Fibroblast of skin of back (primary cell): ENCODE measurements around the gene BMP5.

Source experiments
- DNase-seq: peaks from one replicate; pipeline ENCODE4 v3.0.0-alpha.2; 2013

BMP5 gene

DNA sequence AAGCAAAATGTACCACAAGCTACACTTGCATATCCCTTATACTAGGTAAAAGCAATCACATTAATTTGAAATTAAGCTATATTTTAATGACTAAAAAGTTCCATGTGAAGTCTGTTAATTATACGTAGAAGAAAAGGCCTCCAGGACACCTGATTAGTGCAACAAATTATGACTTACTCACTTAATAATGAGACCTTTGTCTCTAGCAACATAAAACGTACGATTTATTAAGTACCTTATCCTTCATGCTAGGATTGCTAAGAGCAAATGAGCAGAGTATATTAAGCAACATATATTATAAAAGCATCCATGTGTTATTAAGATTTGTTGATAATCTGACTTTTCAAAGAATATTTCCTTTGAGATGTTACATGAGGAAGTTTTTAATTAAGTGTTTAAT lies 2.5 kb downstream of the BMP5 start:
- no peak for DNase-seq

- no peak for DNase-seq
These were observed 5.1 kb downstream of the BMP5 start for GRCh38 chr6:55870181-55870813.

DNA sequence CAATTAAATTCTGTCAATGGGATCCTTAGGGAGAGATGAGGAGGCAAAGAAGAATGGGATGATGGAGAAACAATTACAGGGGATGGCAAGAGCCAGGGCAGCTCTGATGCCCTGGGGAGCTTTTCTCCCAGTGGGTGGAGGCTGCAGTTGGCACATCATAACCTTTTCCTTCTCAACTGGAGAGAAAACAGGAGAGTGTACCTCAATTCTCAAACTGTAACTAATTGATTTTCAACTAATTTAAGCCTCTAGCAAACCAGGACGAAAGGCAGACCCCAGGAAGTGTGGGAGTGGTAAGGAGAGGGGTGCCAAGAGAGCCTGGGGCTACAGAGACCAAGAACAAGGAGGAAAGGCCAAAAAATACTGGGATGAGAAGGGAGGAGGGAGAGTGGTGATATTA lies 5.7 kb downstream of the BMP5 start:
- DNase-seq, result no peak

GRCh38 chr6:55868771-55869479 lies 6.5 kb downstream of the BMP5 start:
- no peak for DNase-seq

DNA sequence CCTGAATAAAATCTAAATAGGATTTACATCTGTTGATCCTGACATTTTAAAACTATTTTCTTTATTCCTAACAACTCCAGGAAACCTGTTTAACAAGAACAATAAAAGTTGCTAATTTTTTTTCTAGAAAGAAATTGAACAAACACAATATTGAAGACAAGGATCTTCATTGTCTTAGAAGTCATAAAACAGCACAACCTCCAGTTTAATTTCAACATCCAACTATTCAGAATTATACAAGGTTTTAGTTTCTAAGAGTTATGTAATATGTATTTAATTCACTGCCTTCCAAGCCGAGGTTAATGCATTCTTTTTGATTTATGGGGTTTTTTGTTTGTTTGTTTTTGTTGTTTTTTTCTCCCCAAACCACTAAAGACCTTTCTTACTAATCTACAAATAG lies 7.2 kb downstream of the BMP5 start:
- DNase-seq, result no peak

DNA sequence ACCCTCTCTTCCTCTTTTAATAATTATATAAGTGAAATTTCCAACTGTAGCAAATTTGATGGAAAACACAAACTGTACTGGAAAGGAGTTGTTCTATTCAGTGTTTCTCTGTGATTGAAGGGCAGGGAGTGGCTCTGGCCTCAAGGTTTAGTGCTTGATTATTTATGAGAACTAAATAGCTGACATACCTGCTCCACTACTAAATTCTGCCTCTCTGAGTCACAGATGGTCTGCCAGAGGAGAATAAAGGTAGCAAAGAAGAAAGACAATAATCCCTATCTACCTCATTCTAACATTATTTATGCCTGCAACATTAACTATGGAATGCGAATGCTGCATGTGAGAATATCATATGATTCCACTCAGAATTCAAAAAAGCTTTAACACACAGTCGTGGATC lies 9.3 kb downstream of the BMP5 start:
- DNase-seq, result no peak

- DNase-seq, result no peak
These were observed 22.1 kb downstream of the BMP5 start for GRCh38 chr6:55853008-55854001.

GRCh38 chr6:55841341-55841740 lies 34.0 kb downstream of the BMP5 start:
- no peak for DNase-seq

DNA sequence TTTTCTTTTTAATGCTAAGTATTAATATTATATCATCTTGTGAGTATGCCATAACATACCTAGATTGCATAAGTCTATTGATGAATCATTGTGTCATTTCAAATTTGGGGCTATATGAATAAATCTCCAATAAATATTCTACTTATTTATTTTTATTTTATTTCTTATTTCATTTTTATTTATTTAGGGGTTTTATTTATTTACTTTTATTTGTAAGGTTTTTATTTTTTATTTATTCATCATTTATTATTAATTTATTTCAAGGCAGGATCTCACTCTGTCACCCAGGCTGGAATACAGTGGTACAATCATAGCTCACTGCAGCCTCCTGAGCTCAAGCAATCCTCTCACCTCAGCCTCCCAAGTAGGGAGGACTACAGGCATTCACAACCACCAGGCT lies 36.3 kb downstream of the BMP5 start:
- DNase-seq, result no peak

- no peak for DNase-seq
These were observed 38.4 kb downstream of the BMP5 start for GRCh38 chr6:55836945-55837344.

DNA sequence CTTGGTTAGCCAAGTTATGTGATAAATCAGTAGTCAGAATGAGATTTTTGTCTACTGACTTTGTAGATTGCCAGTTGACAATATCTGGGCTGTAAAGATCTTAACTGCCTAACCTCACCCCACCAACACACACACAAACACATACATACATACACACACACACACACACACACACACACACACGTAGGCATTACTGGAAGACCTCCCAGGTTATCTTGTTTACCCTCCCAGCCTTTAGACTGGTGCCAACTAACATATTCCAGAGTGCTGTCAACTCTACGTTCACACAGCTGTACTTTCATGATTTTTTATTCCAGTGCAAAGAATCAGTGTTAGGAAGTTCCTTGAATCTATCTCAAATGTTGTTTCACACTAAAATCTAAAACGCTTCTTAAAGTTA lies 38.9 kb downstream of the BMP5 start:
- no peak for DNase-seq

DNA sequence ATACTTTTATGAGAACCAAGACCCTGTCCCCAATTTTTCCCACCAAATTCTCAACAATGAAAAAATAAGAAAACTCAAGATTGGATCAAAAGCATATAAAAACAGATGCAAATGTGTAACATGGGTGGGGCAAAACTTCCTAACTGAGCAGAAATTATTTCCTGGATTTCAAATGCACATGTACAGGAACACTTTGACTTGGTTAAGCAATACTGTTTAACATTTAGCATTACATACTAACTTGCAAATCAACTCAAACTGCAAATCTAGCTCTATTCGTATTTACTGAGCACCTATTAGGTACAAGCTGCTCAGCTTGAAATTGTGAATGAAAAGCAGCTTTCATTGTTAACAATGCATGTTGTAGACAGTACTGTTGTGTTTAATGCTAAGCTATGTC lies 40.2 kb downstream of the BMP5 start:
- DNase-seq, result no peak

- DNase-seq, result no peak
These were observed 42.1 kb downstream of the BMP5 start for GRCh38 chr6:55833284-55833683.

DNA sequence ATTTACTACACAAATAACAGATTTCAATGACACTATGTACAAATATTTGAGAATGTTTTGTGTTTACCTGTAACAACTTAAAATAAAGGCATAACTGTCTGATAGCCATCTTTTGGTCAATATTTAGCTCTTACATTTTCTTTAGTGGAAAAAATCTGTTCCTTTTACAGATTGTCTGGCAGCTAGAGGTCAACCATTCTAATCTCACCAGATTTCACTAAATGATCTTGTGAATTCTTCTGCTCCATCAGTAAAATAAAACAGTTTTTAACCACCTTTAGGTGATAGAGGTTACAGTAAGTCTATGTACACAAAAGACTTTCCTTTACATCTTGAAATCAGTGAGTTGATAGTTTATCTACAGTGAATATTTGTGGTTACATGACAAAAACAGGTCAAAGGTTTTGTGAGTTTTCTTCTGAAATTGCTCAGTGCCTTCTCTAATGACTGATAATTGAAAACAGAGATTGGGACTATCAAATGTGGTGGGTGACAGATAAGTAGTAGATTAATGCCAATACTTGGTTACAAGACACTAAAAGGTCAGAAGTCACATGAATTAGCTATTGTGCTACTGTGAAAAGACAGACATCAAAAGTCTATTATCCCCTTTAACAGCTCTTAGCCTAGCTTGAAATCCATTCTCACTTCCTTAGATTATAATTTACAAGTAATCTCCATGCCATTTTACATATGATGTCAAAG lies 47.4 kb downstream of the BMP5 start:
- DNase-seq, result no peak

- DNase-seq, result no peak
These were observed 48.4 kb downstream of the BMP5 start for GRCh38 chr6:55826941-55827340.

- DNase-seq, result peak; percentile 47
These were observed 49.9 kb downstream of the BMP5 start for GRCh38 chr6:55825402-55826051.

DNA sequence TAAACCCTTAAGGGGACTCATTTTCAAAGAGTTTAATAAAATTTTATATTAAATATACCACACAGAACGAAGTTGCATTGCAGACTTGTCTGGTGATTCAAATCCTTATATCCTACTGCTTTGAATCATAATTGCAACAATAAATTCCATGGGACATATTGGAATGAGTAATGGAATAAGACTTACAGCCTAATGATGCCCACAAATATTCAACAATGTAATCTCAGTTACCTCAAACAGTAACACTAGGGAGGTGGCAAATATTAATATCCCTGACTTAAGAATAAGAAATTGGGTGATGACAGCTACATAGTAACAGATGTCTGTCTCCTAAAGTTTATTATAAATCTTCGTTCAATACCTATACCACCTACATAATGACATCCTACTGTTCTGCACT lies 52.6 kb downstream of the BMP5 start:
- DNase-seq, result peak; percentile 46

DNA sequence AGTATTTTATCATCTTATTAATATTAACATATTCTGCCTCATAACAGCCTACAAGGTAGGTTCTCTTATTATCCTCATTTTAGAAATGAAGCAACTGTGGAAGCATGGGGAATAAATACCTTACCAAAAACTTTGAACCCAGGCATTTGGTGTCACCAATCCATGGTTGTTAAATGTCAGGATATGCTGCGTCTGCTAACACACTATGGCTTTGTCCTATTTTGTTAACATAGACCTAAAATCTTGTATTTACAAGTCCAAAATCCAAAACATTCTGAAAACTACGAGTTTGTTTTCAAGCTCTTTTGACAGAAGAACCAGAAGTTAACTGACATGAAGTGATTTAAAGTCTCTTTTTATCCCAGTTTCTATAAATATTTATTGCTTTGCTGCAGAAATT lies 53.4 kb downstream of the BMP5 start:
- no peak for DNase-seq

DNA sequence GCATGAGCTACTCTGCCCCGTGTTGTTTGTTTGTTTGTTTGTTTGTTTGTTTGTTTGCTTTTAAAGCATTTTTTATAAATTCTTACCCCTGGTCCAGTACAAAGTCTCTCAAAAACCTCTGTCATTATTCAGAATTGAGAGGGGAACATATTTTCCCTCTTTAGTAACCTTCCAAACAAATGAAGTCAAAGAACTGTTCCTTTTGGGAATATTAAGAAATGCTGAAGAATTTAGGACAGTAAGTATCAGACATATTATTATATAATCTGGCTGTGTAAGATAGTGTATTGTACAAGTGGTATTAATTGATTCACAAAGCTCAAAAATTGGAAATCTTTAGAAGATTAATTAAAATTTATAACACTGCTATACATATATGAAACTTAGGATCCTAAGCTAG lies 54.7 kb downstream of the BMP5 start:
- no peak for DNase-seq

DNA sequence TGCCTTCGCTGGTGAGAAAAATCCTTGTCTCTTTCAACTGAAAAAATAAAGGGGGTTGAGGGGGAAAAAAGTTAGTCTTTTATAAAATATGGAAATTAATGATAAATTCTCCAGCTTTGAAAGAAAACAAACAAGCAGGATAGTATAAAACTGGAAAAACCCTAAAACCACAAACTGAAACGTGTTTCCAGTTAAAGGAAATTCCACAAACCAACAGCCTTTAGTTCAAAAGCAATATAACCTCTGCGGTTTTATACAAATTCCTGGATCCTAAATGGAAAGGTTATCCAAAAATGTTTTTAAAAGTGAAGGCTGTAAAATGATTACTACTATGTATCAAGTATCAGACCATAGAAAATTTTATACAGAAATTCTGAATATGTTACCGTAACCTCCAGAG lies 55.6 kb downstream of the BMP5 start:
- no peak for DNase-seq

GRCh38 chr6:55818482-55818881 lies 56.9 kb downstream of the BMP5 start:
- DNase-seq, result no peak

GRCh38 chr6:55812509-55812908 lies 62.9 kb downstream of the BMP5 start:
- no peak for DNase-seq
